RCC 7860 (cell line): ENCODE measurements around the gene RASAL2.

Source experiments
- DNase-seq: peaks from one replicate; pipeline ENCODE4 v3.0.0-alpha.2; 2015; ENCODE audit warnings: low spot score
- FAIRE-seq: peaks from 2 replicates; lab custom pipeline; 2012; peaks lifted over from hg19 to GRCh38; lab: Jason Lieb, UNC

The RASAL2 gene

DNA sequence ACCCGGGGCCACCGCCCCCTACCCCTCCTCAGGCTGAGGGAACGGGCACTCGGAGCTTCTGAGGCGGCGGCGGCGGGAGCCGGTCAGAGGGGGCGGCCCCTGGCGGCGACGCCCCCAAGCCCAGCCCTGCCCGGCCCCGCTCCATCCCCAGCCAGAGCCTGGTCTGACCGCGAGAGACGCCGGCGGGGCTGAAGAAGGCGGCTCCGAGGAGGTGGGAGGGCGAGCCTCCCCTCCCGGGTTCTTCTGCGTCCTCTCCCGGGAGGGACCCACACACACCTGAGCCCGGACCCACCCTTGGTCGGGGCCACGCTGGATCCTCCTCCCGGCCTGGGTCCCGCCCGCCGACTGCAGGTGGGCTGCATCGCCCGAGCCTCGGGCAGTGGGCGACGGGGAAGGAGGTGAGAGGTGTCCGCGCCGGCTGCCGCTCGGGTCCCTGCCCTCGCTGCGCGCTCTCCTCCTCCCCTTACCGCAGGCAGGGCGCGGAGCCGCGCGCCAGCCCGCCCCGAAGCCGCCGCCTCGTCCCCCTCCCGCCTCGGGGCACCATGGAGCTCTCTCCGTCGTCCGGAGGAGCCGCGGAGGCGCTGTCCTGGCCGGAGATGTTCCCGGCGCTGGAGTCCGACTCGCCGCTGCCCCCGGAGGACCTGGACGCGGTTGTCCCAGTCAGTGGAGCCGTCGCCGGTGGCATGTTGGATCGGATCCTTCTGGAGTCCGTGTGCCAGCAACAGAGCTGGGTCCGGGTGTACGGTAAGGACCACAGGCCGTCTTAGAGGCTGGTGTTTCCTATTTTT, at the start of gene RASAL2:
RASAL2 (plus strand) TSS at position 154 of the 788 bp plus-strand sequence; CDS start at position 543, 389 bp downstream.
- DNase-seq: peak; percentile 65
- FAIRE-seq: no peak

DNA sequence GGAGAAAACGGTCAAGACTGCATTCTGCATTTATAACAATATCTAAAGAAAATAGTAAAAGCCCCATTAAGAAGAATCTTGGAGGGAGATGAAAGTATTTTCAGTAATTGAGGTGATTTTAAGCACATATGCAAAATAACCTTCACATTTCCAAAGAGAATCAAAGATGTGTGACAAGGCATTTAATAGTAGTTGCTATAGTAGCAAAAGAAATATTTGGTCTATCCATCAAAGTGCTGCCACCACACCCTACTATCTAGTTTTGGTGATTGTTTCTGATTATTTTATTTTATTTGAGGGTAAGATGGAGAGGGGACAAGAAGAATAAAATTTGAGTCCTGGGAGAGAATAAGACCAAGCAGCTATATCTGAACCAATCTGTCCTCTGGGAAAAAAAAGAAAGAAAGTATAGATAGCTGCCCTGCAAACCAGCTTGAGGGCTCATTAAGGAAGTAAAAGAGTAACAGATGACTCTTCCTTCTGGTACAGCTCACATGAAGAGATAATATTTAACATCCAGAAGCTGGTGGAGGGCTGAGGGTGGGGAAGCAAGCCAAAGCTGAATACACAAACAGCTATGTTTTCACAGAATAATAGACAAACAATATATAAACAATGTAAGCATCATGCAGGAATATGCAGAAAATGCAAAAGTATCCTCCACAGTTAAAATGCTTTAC, 47.2 kb upstream of the RASAL2 start:
- peak; percentile 43 for DNase-seq
- peak; percentile 83 for FAIRE-seq

DNA sequence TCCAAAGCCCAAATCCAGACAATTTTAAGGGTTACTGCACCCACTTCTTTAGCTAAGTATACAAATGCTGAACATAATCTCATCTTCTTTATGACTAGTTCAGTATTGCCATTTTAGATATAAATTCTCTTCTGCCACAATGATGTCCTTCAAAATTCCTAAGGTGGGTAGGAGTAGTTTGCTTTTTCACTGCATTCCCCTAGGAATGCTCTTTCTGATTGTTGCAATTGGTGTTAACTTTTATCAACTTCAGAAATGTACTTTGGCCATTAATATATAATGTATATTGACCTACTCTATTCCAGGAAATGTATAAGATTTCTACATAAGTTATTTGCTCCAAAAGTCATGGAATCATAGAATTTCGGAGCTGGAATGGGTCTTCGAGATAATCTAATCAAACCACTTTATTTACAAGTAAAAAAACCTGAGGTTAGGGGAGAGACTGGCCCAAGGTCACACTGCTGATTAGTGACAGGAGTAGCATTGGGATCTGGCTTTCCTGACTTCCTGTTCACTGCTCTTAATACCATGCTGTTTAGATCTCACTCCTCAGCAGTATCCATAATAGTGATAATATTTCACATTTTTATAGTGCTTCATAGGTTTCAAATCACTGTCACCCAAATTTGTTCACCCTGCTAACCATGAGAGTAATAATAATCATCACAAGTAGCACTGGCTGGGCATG, 46.4 kb upstream of the RASAL2 start:
- FAIRE-seq (no peak), DNase-seq (no peak)

DNA sequence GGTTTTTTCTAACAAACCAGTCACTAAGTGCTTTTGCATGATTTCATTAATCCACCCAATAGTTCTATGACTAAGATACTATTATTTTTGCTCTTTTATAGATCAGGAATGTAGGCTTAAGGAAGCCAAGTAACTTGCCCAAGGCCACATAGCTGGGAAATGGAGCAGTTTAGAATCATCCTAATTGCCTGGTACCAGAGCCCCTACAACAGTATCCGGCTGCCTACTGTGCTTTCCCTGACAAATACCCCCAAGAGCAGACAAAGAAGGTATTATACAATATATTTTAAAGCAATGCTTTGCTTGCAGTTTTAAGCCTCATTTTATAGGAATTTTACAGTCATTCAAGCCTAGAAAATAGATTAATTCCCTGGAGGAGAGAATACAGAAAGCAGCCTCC, 45.5 kb upstream of the RASAL2 start:
- FAIRE-seq (no peak), DNase-seq (no peak)

DNA sequence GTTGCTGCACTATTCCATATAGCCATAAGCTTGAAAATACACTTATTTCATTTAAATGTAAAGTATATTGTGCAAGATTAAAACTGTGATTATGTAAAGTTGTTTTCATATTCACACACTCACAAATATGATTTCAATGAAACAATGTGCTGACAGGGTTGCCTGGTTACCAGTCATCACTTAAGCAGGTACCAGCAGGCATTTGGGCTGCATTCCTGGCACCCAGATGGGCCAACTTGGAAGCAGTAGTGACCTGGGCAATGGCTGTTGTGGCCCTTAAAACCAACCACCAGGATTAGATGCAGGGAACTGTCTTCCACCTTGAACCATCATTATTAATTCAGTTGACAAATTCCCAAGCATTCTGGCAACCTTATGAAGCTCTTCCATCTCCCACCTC, 45.0 kb upstream of the RASAL2 start:
- FAIRE-seq (no peak), DNase-seq (no peak)

DNA sequence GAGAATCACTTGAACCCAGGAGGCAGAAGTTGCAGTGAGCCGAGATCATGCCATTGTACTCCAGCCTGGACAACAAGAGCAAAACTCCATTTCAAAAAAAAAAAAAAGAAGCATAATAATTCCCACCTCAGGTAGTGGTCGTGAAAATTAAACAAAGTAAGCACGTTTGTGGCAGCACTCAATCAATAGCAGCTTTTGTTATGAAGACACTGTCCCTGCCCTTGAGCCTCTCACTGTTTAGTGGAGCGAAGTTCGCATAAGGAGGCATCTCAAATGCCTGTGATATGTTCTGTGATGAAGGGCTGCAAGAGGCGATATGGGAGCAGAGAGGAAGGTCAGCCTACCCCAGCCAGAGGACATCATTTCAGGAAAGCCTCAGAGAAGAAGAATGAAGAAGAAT, 43.8 kb upstream of the RASAL2 start:
- DNase-seq (no peak), FAIRE-seq (no peak)

DNA sequence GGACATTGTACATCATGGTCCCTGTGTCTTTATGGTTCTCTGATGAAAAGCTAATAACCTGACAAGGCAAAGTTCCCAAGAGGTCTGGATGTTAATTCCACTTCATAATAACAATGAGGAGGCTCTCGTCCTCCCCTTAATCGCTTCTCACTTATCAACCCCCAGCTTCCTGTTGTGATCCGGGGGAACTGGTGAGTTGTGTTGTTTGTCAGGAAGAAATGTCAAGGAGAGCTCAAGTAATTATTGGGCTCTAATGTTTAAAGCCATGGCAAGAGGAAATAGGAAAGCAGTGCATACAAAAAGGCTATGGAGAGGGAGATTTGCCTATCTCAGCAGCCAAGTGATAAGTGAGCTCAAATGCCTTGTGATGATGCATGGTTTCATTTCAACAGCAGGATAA, 42.8 kb upstream of the RASAL2 start:
- FAIRE-seq (no peak), DNase-seq (no peak)

DNA sequence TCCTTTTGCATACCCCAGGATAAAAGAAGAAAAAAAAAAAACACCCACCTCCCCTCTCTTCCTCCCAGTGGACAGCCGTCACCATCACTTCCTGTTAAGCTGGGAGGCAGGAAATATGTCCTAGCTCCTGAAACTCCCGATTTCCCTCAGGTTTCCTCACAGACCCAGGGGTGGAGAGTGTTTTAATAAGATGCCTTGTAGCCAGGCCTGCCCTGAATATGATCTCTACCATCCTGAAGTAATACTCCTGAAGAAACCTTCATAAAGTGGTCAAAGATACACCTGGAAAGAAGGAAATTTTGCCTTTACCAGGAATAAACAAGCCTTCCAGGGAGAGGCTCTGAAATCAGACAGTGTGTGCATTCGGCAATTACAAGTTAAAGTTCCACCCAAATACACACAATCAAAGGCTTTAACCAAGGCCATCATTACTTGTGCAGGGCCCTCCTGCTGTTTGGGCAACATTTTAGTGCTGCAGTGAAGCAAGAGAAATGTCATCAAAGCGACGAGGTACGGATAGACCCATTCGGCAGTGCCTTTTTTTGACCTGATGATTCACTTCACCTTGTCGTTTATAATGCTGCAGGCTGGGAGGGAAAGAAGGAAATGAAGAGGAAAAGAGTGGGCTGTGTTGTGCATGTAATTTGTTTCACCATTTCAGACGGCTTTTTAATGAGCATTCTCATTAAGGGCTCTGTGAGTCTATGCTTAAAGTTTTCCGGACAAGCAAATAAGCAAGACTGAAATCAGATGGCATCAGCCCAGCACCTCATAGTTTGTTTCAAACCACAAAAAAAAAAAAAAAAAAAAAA, 41.0 kb upstream of the RASAL2 start:
- DNase-seq: peak; percentile 60
- FAIRE-seq: peak; percentile 54

DNA sequence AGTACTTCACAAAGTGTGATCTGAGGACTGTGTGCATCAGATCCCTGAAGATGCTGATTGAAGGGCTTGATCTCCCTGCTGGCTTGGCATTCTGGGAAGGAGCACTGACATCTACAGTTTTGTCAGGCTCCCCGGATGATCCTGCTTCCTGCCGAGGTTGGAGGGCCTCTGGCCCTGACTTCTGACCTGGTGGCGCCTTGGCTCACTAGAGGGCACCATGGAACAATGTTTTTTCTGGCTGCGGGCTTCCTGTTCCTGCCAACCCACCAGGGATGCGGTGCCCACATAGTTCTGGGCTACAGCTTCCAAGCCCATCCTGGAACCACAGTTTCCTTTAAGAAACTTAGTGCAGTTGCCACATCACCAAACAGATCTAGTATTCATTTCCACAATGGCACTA, 38.8 kb upstream of the RASAL2 start:
- FAIRE-seq: peak; percentile 73

DNA sequence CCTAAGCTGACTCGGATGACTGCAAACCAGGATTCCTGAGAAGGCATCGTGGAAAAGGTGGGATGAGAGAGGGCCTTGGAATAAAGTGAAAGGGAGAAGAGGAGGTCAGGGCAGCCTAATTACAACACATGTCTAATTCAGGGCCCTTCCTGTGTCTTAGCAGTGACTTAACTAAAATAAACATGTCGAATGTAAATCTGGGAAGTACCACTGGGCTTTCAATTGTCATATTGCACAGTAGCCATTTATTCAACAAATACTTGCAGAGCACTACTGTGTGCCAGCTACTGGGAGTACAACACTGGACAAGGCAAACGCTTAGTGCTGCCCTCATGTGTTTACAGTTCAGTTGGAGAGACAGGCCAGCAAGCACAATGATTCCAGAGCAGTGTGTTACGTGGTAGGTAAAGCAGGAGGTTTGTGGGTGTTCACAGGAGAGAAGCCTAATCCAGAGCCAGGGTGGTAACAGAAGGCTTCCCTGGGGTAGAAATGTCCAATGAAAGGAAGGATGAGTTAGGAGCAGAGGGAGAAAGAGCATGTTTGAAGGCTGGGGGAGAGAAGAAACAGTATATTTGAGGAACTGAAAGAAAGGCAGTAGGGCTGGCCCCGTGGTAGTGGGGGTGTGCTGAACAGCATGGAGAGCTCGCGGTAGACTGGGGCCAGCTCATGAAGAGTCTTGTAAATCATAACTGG, 38.0 kb upstream of the RASAL2 start:
- FAIRE-seq (no peak), DNase-seq (peak; percentile 44)

More for the DNA sequence above, 38.8 kb upstream of the RASAL2 start:
- peak; percentile 74 for DNase-seq

DNA sequence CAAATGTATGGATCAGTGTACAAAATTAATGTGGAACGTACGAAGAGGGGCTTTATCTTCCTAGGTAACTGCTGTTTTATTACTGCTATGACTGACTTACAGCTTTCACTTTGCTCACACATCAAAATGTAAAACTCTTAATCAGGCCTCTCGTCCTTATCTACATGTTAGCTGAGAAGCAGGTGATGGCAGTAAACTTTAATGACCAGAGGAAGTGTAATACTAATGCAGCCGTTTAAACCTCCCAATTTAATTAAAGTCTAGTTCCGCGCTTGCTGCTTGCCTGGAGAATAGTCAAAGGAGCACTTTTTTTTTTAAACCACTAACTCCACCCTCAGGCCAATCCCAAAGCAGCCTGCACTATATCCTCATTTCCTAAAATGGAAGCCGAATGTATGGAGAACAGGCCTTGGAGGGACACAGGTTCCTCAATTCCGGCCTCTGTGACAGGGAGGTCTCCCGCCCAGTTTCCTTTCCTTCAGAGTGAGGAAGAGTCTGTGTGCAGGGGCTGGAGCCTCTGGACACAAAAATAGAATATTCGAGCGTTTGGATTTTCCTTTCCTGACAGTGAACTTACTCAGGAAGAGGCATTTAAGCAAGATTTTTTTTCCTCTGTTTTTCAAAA, 36.7 kb upstream of the RASAL2 start:
- FAIRE-seq: no peak

DNA sequence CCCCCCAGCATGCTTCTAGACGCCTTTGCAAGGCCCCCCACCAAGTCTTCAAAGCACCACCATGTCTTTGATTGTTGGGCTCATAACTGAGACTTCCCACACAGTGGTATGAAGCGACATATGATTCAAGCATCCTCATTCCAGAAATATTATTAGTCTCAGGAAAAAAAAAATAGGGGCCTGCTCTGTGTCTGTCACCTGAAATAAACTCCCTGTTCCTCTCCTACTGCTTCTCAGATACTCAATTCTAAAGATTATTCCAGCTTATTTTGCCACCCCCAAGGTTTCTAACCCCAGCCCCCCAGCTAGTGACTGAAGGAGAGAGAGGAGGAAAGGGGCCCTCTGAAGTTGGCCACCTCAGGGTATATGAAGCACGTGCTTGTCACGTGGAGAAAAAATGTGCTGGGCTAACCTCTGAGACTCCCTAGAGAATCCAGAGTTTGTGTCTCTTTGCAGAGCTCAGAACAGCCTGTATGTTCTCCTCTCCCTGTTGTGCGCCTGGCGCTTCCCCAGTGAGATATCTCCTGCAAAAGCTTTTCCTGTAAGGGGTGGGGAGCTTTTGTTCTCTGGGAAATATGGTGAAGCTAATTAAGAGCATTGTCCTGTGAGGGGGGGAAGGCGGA, 35.9 kb upstream of the RASAL2 start:
- DNase-seq: no peak
- no peak for FAIRE-seq

More for the DNA sequence above, 36.7 kb upstream of the RASAL2 start:
- DNase-seq: no peak

DNA sequence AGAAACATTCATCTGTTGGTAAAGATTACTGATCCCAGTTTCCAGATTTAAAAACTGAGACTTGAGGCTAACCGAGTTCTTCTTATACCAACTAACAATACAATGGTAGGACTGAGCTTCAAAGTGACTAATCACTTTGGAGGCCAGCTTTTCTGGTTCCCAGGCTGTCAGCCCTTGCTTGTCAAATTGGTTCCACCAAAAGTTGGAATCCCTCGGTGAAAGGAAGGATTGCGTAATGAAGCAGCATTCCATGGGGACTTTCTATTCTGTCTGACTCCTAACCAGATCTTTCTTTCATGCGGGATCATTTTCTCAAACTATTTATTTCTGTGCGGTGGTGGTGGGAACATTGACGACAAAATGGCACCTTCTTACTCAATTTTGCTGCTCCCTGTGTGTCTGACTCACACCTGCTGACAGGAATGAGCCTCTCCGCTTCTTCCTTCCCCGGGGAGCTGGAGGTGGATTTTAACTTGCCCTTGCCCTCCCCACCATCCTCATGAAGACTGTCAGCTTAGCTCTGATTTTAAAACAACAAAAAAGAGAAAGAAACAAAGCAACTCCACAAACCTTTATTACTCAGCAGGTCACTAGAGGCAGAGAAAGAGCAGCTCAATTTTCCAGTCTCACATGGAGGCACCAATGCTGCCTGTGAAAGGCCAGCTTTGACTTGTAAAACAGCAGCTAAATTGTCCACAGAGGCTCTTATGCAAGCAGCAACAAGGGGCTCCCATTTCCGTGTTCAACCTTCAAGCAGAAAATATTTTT, 32.9 kb upstream of the RASAL2 start:
- FAIRE-seq: no peak

DNA sequence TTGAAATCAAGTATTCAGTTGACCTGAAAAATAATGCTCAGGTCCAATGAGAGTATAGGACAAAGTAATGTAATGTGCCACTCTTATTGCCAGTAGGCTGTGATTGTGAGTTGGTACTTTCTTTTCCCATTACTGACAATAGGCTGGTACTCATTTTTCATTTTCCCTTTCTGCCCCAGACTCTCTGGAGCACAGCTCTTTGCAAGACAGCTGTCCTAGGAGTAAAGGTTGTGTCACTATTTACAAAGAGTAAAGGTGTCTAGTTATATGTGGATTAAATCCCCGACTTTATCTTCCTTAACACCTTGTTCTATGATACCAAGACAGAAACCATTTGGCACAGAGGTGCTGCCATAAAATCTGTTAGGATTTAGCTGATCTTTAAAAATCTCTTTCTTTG, 32.3 kb upstream of the RASAL2 start:
- no peak for FAIRE-seq
- DNase-seq: no peak

More for the DNA sequence above, 32.9 kb upstream of the RASAL2 start:
- peak; percentile 29 for DNase-seq

DNA sequence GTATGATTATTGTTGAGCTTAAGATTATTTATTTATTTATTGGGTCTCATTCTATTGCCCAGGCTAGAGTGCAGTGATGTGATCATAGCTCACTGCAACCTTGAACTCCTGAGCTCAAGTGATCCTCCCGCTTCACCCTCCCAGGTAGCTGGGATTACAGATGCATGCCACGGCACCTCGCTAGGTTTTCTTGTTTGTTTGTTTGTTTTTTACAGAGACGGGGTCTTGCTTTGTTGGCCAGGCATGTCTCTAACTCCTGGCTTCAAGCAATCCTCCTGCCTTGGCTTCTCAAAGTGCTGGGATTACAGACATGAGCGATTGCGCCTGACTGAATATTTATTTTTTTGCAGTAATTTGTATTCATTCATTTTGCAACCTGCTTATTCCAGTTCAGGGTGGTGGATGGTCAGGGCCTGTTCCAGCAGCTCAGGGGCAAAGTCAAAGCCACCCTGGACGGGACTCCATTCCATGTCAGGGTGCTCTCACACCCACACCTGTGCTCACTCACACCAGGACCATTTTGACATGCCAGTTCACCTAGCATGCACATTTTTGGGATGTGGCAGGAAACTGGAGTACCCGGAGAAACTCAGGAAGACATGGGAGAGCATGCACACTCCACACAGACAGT, 29.6 kb upstream of the RASAL2 start:
- FAIRE-seq (no peak), DNase-seq (no peak)

DNA sequence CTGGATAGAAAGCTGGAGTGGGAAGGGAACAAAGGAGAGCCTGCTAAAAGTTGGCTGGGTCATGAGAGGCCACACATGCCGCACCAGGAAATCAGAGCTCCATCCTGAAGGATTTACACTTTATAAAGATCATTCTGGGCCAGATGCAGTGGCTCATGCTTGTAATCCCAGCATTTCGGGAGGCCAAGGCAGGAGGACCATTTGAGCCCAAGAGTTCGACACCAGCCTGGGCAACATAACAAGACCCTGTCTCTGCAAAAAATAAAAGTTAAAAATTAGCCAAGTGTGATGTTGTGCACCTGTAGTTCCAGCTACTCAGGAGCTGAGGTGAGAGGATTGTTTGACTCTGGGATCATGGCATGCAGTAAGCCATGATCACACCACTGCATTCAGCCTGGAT, 28.7 kb upstream of the RASAL2 start:
- no peak for DNase-seq
- FAIRE-seq: no peak

DNA sequence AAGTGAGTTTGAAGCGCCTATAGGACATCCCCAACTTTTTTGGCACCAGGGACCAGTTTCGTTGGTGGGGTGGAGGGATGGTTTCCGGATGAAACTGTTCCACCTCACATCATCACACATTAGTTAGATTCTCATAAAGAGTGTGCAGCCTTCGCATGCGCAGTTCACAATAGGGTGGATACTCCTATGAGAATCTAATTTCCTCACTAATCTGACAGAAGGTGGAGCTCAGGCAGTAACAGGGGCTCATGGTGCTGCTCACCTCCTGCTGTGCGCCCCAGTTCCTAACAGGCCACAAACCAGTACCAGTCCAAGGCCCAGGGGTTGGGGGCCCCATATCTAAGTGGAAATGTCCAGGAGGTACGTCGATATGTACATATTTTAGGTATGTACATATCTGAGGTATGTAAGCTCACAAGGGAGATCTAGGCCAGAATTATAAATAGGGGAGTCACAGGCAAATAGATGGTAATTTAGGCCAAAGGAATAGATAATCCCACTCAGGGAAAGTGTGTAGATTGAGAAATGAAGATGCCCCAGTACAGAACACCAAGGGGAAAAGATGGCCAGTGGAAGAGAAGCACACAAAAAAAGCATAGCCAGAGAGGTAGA, 27.5 kb upstream of the RASAL2 start:
- DNase-seq (no peak), FAIRE-seq (no peak)
